Measurements from ENCODE around the gene MRPS9. TPM values are rescaled to one million over a fixed set of nuclear protein-coding genes. Genes with fewer than 3 reads are reported as not detected.

Gene MRPS9
- total and polyA plus RNA-seq, 2 of the 13 experiments (the other 11 are each of a cell fraction or from before 2014, with no cell fraction given) = 31.2 to 91.8 TPM

GRCh38 chr2:105100046-105100840 lies 62.4 kb downstream of the MRPS9 start (continued):
- TF ChIP-seq HMG20B (CRISPR knock-in tag; conservative IDR thresholded peaks at IDR 0.05) = no peak
- no peak for TF ChIP-seq GZF1 (CRISPR knock-in tag; IDR thresholded peaks at IDR 0.05)
- no peak for TF ChIP-seq ZNF274 (CRISPR knock-in tag; IDR thresholded peaks at IDR 0.05)
- TF ChIP-seq THYN1 (CRISPR knock-in tag; IDR thresholded peaks at IDR 0.05; ENCODE audit: borderline replicate concordance, low read depth) = no peak
- no peak for TF ChIP-seq DMAP1 (CRISPR knock-in tag; IDR thresholded peaks at IDR 0.05)
- no peak for TF ChIP-seq ZNF580 (CRISPR knock-in tag; IDR thresholded peaks at IDR 0.05; ENCODE audit: borderline replicate concordance, low read depth)
- TF ChIP-seq SAFB2 (CRISPR knock-in tag; IDR thresholded peaks at IDR 0.05; ENCODE audit: borderline replicate concordance, low read depth) = no peak
- TF ChIP-seq PLSCR1 (CRISPR knock-in tag; IDR thresholded peaks at IDR 0.05; ENCODE audit: borderline replicate concordance) = no peak
- no peak for TF ChIP-seq NFYB (CRISPR knock-in tag; IDR thresholded peaks at IDR 0.05)
- no peak for TF ChIP-seq NFE2L1 (CRISPR knock-in tag; IDR thresholded peaks at IDR 0.05; ENCODE audit: borderline replicate concordance)
- TF ChIP-seq UBTF (CRISPR knock-in tag; IDR thresholded peaks at IDR 0.05) = no peak

All from HepG2 (cell line).